ENCODE measurements around the gene GSDME. TPM values are rescaled to one million over a fixed set of nuclear protein-coding genes. Genes with fewer than 3 reads are reported as not detected.

The GSDME gene
- polyA plus RNA-seq, 1 of the 3 experiments (the other 2 are of a cell fraction), result 109 TPM

DNA sequence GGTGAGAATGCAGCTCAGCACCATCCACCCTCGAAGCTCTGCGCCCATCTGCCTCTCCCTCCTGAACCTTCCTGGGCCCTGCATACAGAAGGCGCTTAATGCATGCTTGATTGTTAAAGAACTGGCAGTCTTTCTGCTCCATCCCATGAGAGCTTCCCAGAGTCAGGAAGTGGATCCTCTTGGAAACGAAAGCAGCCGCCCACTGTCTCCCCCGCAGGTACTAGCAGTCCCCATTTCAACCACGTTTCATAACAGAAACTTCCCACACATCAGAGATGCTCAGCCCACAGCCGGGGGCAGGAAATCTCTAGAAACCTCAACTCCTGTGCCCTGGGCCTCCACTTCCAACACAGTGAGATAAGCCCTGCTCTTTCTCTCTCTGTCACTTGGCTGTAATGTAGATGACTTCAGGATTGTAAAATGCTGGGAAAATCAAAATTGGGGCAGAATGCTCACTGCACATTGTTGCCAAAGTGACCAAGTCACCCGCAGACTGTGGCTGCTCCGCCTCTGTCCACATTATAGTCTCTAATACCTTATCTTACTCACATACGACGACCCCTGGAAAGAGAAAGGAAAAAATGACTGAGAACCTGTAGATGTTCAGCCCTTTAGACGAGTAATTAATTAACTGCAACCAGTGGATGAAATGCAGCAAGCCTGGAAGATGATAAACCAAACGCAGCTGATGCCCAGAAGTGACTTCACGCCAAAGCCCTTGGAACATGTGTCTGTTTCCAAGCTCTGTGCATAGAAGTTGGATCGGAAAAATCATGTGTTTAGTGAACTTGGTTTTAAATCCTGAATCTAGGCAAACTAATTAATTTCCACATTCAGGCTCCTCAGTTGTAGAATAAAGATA is 28.5 kb downstream of the GSDME start:
- peaks cover 6% of the 10 kb centered on the region; the same call in 1 of the 2 replicates for H3K79me2 ChIP-seq (ENCODE audit: insufficient read depth)
- ChIA-PET POLR2A (no interaction called here), CTCF (interaction anchor here (0.6 to 2.0 kb wide), 5 partner anchors 13 to 1039 kb away, joined by 3 to 6 read pairs (median 3); no protein-coding TSS in a partner anchor)
- H3K36me3 ChIP-seq (replicated peaks in 1 of 2; ENCODE audit: control insufficient read depth in 1 of 2, insufficient read depth in 2 of 2, low read length in 1 of 2), result peaks cover 0 to 6% of the 10 kb centered on the region in 2 experiments
- no peak for DNase-seq
- TF ChIP-seq MEF2A (IDR thresholded peaks at IDR 0.05; ENCODE audit: borderline replicate concordance, low read depth) (no peak), FOSL2 (IDR thresholded peaks at IDR 0.05; ENCODE audit: borderline replicate concordance, low read depth) (no peak), YY1 (IDR thresholded peaks at IDR 0.05; ENCODE audit: low read depth) (no peak), SMC3 (IDR thresholded peaks at IDR 0.05; ENCODE audit: low read depth, low read length) (no peak), GABPA (IDR thresholded peaks at IDR 0.05; ENCODE audit: low read depth) (no peak), TAF1 (IDR thresholded peaks at IDR 0.05; ENCODE audit: borderline replicate concordance, low read depth, low read length) (no peak), TEAD4 (IDR thresholded peaks at IDR 0.05; ENCODE audit: borderline replicate concordance, insufficient read depth) (no peak), NFIC (IDR thresholded peaks at IDR 0.05; ENCODE audit: borderline replicate concordance) (no peak), POLR2AphosphoS5 (IDR thresholded peaks at IDR 0.05; ENCODE audit: low read depth, low read length) (no peak), EP300 (IDR thresholded peaks at IDR 0.05; ENCODE audit: borderline replicate concordance in 1 of 2, low read depth in 1 of 2, low read length in 1 of 2) (no peak), IRF3 (IDR thresholded peaks at IDR 0.05; ENCODE audit: low read depth, low read length) (no peak), RCOR1 (IDR thresholded peaks at IDR 0.05; ENCODE audit: low read length) (no peak), ELF1 (IDR thresholded peaks at IDR 0.05) (no peak)
- TF ChIP-seq, protein P1, sequence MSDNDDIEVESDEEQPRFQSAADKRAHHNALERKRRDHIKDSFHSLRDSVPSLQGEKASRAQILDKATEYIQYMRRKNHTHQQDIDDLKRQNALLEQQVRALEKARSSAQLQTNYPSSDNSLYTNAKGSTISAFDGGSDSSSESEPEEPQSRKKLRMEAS (IDR thresholded peaks at IDR 0.05; ENCODE audit: low read depth), result no peak
- TF ChIP-seq, protein P2, sequence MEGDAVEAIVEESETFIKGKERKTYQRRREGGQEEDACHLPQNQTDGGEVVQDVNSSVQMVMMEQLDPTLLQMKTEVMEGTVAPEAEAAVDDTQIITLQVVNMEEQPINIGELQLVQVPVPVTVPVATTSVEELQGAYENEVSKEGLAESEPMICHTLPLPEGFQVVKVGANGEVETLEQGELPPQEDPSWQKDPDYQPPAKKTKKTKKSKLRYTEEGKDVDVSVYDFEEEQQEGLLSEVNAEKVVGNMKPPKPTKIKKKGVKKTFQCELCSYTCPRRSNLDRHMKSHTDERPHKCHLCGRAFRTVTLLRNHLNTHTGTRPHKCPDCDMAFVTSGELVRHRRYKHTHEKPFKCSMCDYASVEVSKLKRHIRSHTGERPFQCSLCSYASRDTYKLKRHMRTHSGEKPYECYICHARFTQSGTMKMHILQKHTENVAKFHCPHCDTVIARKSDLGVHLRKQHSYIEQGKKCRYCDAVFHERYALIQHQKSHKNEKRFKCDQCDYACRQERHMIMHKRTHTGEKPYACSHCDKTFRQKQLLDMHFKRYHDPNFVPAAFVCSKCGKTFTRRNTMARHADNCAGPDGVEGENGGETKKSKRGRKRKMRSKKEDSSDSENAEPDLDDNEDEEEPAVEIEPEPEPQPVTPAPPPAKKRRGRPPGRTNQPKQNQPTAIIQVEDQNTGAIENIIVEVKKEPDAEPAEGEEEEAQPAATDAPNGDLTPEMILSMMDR (IDR thresholded peaks at IDR 0.05), result no peak
- H3K27ac ChIP-seq (ENCODE audit: low read depth in 2 of 2, low read length in 1 of 2), result peak overlapping the region in 1 of 2 experiments; percentile 23; a peak in 1 of 4 replicates
- no peak overlapping the region for H3K4me3 ChIP-seq (ENCODE audit: low read depth in 2 of 2, low read length in 1 of 2)
- no peaks in the 10 kb centered on the region for H3F3A ChIP-seq (replicated peaks; ENCODE audit: insufficient read depth)
- 87% methylated on average over 16 of the region's 16 CpGs for WGBS (ENCODE audit: low lambda C conversion rate)
- H3K9ac ChIP-seq, result no peak overlapping the region
- H3K27me3 ChIP-seq (ENCODE audit: insufficient read depth), result no peaks in the 10 kb centered on the region
- no peaks in the 10 kb centered on the region for H3K9me2 ChIP-seq
- peaks cover 0 to 34% of the 10 kb centered on the region in 2 experiments; a peak in 1 of 4 replicates for H3K4me1 ChIP-seq (ENCODE audit: control insufficient read depth in 1 of 2, insufficient read depth in 2 of 2, low read depth in 1 of 2, low read length in 1 of 2)
- no peak overlapping the region for H3K4me2 ChIP-seq
- H3K9me3 ChIP-seq, result no peaks in the 10 kb centered on the region
- no peak overlapping the region for H2AFZ ChIP-seq (ENCODE audit: low read depth)
- H4K20me1 ChIP-seq (ENCODE audit: insufficient read depth), result no peaks in the 10 kb centered on the region
